Right atrium auricular region (tissue), 2 donors: Measurements from ENCODE around the gene TOR4A. TPM values are rescaled to one million over a fixed set of nuclear protein-coding genes. Genes with fewer than 3 reads are reported as not detected.

ENCODE experiments used
- DNase-seq: peaks from one replicate; pipeline ENCODE4 v3.0.0-alpha.2; 2019; ENCODE audit warnings: low spot score
- H3K27ac ChIP-seq, 2 donors: fragments of 200-600 bp; sonication (generic); 1 replicate in 1 of 2; 2 replicates in 1 of 2; pipeline ENCODE4 v1.5.1; 2016 to 2019
- H3K27me3 ChIP-seq, 2 donors: fragments of 200-600 bp; sonication (generic); one replicate each; pipeline versions ENCODE4 v1.5.1 to v1.6.0; 2017 to 2019
- H3K36me3 ChIP-seq: fragments of 200-600 bp; sonication (generic); one replicate; pipeline ENCODE4 v1.5.1; 2016
- H3K4me1 ChIP-seq, 2 donors: fragments of 200-600 bp; sonication (generic); one replicate each; pipeline versions ENCODE4 v1.5.1 to v1.6.0; 2017 to 2019
- H3K4me3 ChIP-seq, 2 donors: fragments of 200-600 bp; sonication (generic); 1 replicate in 1 of 2; 2 replicates in 1 of 2; pipeline ENCODE4 v1.5.1; 2017 to 2019; ENCODE audit warnings: mild to moderate bottlenecking in 1 of 2, moderate library complexity in 1 of 2
- H3K9me3 ChIP-seq, 2 donors: fragments of 200-600 bp; sonication (generic); one replicate each; pipeline ENCODE4 v1.5.1; 2019
- CTCF ChIP-seq, 2 donors: fragments of 200-600 bp; sonication (generic); IDR thresholded peaks; one replicate each; pipeline ENCODE4 v1.5.1; 2019; ENCODE audit warnings: antibody characterized with exemption in 2 of 2
- total RNA-seq, 2 donors: library from RNA; depleted of rRNA; stranded (reverse); fragments of >200 nt; gene quantifications; one replicate each; pipeline ENCODE4 v1.1.0, GENCODE V29; 2016

The TOR4A gene
- total RNA-seq, 2 donors from 2014 or later = 9.4 to 16.8 TPM

GRCh38 chr9:137303151-137303892 is 25.8 kb downstream of the TOR4A start:
- H3K4me1 ChIP-seq = peaks cover 0 to 88% of the 10 kb centered on the region in 2 donors
- peak overlapping the region in 1 of 2 donors; percentile 58 for H3K4me3 ChIP-seq
- H3K9me3 ChIP-seq = no peaks in the 10 kb centered on the region
- DNase-seq = no peak
- no peak for TF ChIP-seq CTCF (IDR thresholded peaks at IDR 0.05)
- H3K36me3 ChIP-seq = no peaks in the 10 kb centered on the region
- H3K27ac ChIP-seq = peak overlapping the region; percentile 69 to 71
- peaks cover 0 to 4% of the 10 kb centered on the region in 2 donors for H3K27me3 ChIP-seq

- no peaks in the 10 kb centered on the region for H3K36me3 ChIP-seq
- no peaks in the 10 kb centered on the region for H3K9me3 ChIP-seq
- H3K4me3 ChIP-seq = no peak overlapping the region
- peaks cover 0 to 85% of the 10 kb centered on the region in 2 donors for H3K4me1 ChIP-seq
- DNase-seq = no peak
- peaks cover 0 to 4% of the 10 kb centered on the region in 2 donors for H3K27me3 ChIP-seq
- TF ChIP-seq CTCF (IDR thresholded peaks at IDR 0.05) = no peak
- H3K27ac ChIP-seq = no peak overlapping the region
These were observed 26.4 kb downstream of the TOR4A start for GRCh38 chr9:137303893-137304382.

GRCh38 chr9:137304383-137305059 is 27.0 kb downstream of the TOR4A start:
- Histone ChIP-seq H3K4me1 (peaks cover 0 to 79% of the 10 kb centered on the region in 2 donors), H3K27me3 (peaks cover 0 to 4% of the 10 kb centered on the region in 2 donors), H3K36me3 (no peaks in the 10 kb centered on the region), H3K9me3 (no peaks in the 10 kb centered on the region), H3K4me3 (no peak overlapping the region), H3K27ac (peak overlapping the region; percentile 68 to 77)
- no peak for DNase-seq
- TF ChIP-seq CTCF (IDR thresholded peaks at IDR 0.05) = no peak

- H3K4me1 ChIP-seq = peaks cover 0 to 72% of the 10 kb centered on the region in 2 donors
- H3K9me3 ChIP-seq = no peaks in the 10 kb centered on the region
- peak overlapping the region in 1 of 2 donors; percentile 33 for H3K4me3 ChIP-seq
- H3K27me3 ChIP-seq = peaks cover 0 to 2% of the 10 kb centered on the region in 2 donors
- peak in 1 of 2 donors; percentile 28 for TF ChIP-seq CTCF (IDR thresholded peaks at IDR 0.05)
- no peak for DNase-seq
- H3K27ac ChIP-seq = peak overlapping the region; percentile 68 to 77
- no peaks in the 10 kb centered on the region for H3K36me3 ChIP-seq
These were observed 27.7 kb downstream of the TOR4A start for GRCh38 chr9:137305060-137305797.

GRCh38 chr9:137305798-137306065 is 28.2 kb downstream of the TOR4A start:
- Histone ChIP-seq H3K27me3 (no peaks in the 10 kb centered on the region), H3K9me3 (no peaks in the 10 kb centered on the region), H3K4me3 (peak overlapping the region in 1 of 2 donors; percentile 33), H3K4me1 (peaks cover 0 to 67% of the 10 kb centered on the region in 2 donors), H3K36me3 (no peaks in the 10 kb centered on the region), H3K27ac (peak overlapping the region; percentile 68 to 77)
- no peak for TF ChIP-seq CTCF (IDR thresholded peaks at IDR 0.05)
- DNase-seq = no peak
